PFSK-1 (cell line): ENCODE results near the gene SEMA3E.

Experiments
- FOXP2 ChIP-seq: optimal IDR thresholded peaks from 2 replicates; pipeline ENCODE3; 2011; ENCODE audit warnings: borderline replicate concordance, control low read depth, inconsistent platforms; ENCODE audit not compliant: insufficient read depth; ENCODE audit errors: extremely low read length, extremely low read depth
- POLR2AphosphoS5 ChIP-seq: IDR thresholded peaks from 2 replicates; pipeline ENCODE4 v1.6.1; 2012; ENCODE audit warnings: low read depth, mild to moderate bottlenecking, control low read depth, low read length, moderate library complexity
- SIN3A ChIP-seq: IDR thresholded peaks from 2 replicates; pipeline ENCODE4 v1.6.1; 2012; ENCODE audit warnings: mild to moderate bottlenecking, low read length, moderate library complexity, borderline replicate concordance; ENCODE audit not compliant: insufficient read depth
- TAF1 ChIP-seq: IDR thresholded peaks from 2 replicates; pipeline ENCODE4 v1.6.1; 2012; ENCODE audit warnings: low read length, control low read depth, borderline replicate concordance; ENCODE audit not compliant: insufficient read depth
- TF ChIP-seq, protein P1 (sequence below), 2 experiments: IDR thresholded peaks; 2 replicates each; pipeline versions ENCODE4 v1.6.1 to v1.8.0; 2011 to 2012; ENCODE audit warnings: low read depth in 2 of 2, low read length in 2 of 2, control low read depth in 1 of 2, inconsistent platforms in 1 of 2, mild to moderate bottlenecking in 1 of 2, moderate library complexity in 1 of 2; ENCODE audit not compliant: insufficient read depth in 1 of 2

SEMA3E gene

GRCh38 chr7:83487801-83488200 lies 161.1 kb downstream of the SEMA3E start:
- no peak for TF ChIP-seq SIN3A
- TF ChIP-seq FOXP2, result no peak
- no peak for TF ChIP-seq TAF1
- TF ChIP-seq POLR2AphosphoS5, result no peak
- TF ChIP-seq, protein P1, sequence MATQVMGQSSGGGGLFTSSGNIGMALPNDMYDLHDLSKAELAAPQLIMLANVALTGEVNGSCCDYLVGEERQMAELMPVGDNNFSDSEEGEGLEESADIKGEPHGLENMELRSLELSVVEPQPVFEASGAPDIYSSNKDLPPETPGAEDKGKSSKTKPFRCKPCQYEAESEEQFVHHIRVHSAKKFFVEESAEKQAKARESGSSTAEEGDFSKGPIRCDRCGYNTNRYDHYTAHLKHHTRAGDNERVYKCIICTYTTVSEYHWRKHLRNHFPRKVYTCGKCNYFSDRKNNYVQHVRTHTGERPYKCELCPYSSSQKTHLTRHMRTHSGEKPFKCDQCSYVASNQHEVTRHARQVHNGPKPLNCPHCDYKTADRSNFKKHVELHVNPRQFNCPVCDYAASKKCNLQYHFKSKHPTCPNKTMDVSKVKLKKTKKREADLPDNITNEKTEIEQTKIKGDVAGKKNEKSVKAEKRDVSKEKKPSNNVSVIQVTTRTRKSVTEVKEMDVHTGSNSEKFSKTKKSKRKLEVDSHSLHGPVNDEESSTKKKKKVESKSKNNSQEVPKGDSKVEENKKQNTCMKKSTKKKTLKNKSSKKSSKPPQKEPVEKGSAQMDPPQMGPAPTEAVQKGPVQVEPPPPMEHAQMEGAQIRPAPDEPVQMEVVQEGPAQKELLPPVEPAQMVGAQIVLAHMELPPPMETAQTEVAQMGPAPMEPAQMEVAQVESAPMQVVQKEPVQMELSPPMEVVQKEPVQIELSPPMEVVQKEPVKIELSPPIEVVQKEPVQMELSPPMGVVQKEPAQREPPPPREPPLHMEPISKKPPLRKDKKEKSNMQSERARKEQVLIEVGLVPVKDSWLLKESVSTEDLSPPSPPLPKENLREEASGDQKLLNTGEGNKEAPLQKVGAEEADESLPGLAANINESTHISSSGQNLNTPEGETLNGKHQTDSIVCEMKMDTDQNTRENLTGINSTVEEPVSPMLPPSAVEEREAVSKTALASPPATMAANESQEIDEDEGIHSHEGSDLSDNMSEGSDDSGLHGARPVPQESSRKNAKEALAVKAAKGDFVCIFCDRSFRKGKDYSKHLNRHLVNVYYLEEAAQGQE (IDR thresholded peaks at IDR 0.05; ENCODE audit: insufficient read depth in 1 of 2, low read depth in 2 of 2, low read length in 2 of 2), result no peak

GRCh38 chr7:83486957-83487356 lies 162.0 kb downstream of the SEMA3E start:
- TF ChIP-seq TAF1 (no peak), FOXP2 (no peak), POLR2AphosphoS5 (no peak), SIN3A (no peak)
- TF ChIP-seq, protein P1 (IDR thresholded peaks at IDR 0.05; ENCODE audit: insufficient read depth in 1 of 2, low read depth in 2 of 2, low read length in 2 of 2), result no peak

DNA sequence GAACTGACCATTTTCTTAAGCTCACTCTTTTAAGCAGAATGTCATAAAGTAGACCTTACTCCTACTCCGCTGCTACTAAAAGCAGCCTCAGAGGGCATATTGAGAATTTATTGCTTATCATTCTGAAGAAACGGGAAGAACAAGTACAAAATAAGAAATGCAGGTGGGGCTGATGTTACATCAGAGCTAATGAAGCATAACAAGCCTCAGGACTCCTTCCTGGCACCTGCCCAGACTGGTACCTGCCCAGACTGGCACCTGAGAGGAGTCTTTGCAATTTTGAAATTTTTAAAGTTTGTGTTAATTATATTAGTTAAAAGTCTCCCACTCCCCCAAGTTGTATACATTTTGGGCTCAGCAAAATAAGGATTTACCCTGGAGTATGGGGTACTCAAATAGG lies 162.4 kb downstream of the SEMA3E start:
- TF ChIP-seq POLR2AphosphoS5 (no peak), SIN3A (no peak), FOXP2 (no peak), TAF1 (no peak)
- TF ChIP-seq, protein P1 (IDR thresholded peaks at IDR 0.05; ENCODE audit: insufficient read depth in 1 of 2, low read depth in 2 of 2, low read length in 2 of 2), result no peak

- TF ChIP-seq SIN3A (no peak), TAF1 (no peak), POLR2AphosphoS5 (no peak), FOXP2 (no peak)
- TF ChIP-seq, protein P1 (IDR thresholded peaks at IDR 0.05; ENCODE audit: insufficient read depth in 1 of 2, low read depth in 2 of 2, low read length in 2 of 2), result no peak
Observed at GRCh38 chr7:83484826-83485225, 164.1 kb downstream of the SEMA3E start.

- TF ChIP-seq TAF1 (no peak), FOXP2 (no peak), SIN3A (no peak), POLR2AphosphoS5 (no peak)
- TF ChIP-seq, protein P1 (IDR thresholded peaks at IDR 0.05; ENCODE audit: insufficient read depth in 1 of 2, low read depth in 2 of 2, low read length in 2 of 2), result no peak
Observed at GRCh38 chr7:83484266-83484665, 164.7 kb downstream of the SEMA3E start.
